Ureter (tissue), 1 donor: ENCODE results near the gene CLASP1. TPM values are rescaled to one million over a fixed set of nuclear protein-coding genes. Genes with fewer than 3 reads are reported as not detected.
"Not testable (repeated sequence)": the region's sequence is repeated elsewhere in the genome, so short reads cannot be mapped to it uniquely, and the experiment has no call there.

Experiments
- DNase-seq: peaks from one replicate; pipeline ENCODE4 v3.0.0-alpha.2; 2020; ENCODE audit warnings: low spot score
- total RNA-seq: library from RNA; stranded (reverse); gene quantifications from one replicate; pipeline ENCODE4 v1.2.4, GENCODE V29; 2023
- donor health status: DM: yes; HTN: yes; CAD: no.

The CLASP1 gene
- total RNA-seq, 1 donor from 2014 or later: 74.8 TPM

- no peak for DNase-seq
These were observed 173.3 kb downstream of the CLASP1 start for GRCh38 chr2:121475811-121476571.

- DNase-seq: no peak
These were observed 175.8 kb downstream of the CLASP1 start for GRCh38 chr2:121473512-121473911.

- DNase-seq: no peak
These were observed 176.7 kb downstream of the CLASP1 start for GRCh38 chr2:121472470-121472993.

- no peak for DNase-seq
These were observed 177.5 kb downstream of the CLASP1 start for GRCh38 chr2:121471532-121472469.

- no peak for DNase-seq
These were observed 178.3 kb downstream of the CLASP1 start for GRCh38 chr2:121470917-121471316.

- DNase-seq: no peak
These were observed 179.9 kb downstream of the CLASP1 start for GRCh38 chr2:121469356-121469755.

- no peak for DNase-seq
These were observed 180.3 kb downstream of the CLASP1 start for GRCh38 chr2:121468936-121469335.

GRCh38 chr2:121459291-121459690 lies 190.0 kb downstream of the CLASP1 start:
- no peak for DNase-seq

GRCh38 chr2:121456325-121456724 lies 192.9 kb downstream of the CLASP1 start:
- no peak for DNase-seq

GRCh38 chr2:121455446-121455845 lies 193.8 kb downstream of the CLASP1 start:
- no peak for DNase-seq

GRCh38 chr2:121454549-121455090 lies 194.6 kb downstream of the CLASP1 start:
- DNase-seq: no peak

- no peak for DNase-seq
These were observed 197.9 kb downstream of the CLASP1 start for GRCh38 chr2:121451398-121451797.

GRCh38 chr2:121450301-121450700 lies 199.0 kb downstream of the CLASP1 start:
- DNase-seq: no peak

- DNase-seq: no peak
These were observed 202.5 kb downstream of the CLASP1 start for GRCh38 chr2:121446647-121447241.

- DNase-seq: no peak
These were observed 206.4 kb downstream of the CLASP1 start for GRCh38 chr2:121442889-121443288.

GRCh38 chr2:121438290-121438689 lies 211.0 kb downstream of the CLASP1 start:
- not testable (repeated sequence) for DNase-seq

- no peak for DNase-seq
These were observed 212.3 kb downstream of the CLASP1 start for GRCh38 chr2:121436918-121437317.

GRCh38 chr2:121435790-121436189 lies 213.5 kb downstream of the CLASP1 start:
- no peak for DNase-seq

GRCh38 chr2:121431214-121431613 lies 218.0 kb downstream of the CLASP1 start:
- DNase-seq: no peak

GRCh38 chr2:121429927-121430520 lies 219.2 kb downstream of the CLASP1 start:
- no peak for DNase-seq

GRCh38 chr2:121429119-121429903 lies 220.0 kb downstream of the CLASP1 start:
- DNase-seq: no peak
